Right lobe of liver (tissue), 6 donors: Measurements from ENCODE around the gene SOD3. TPM values are rescaled to one million over a fixed set of nuclear protein-coding genes. Genes with fewer than 3 reads are reported as not detected.

Experiments
- ATAC-seq, 4 donors: fragments of 200-7000 bp; cut with Tn5 transposase; one replicate each; pipeline ENCODE4 v1.9.1; 2020; ENCODE audit warnings: mild to moderate bottlenecking in 4 of 4, moderate library complexity in 4 of 4
- DNase-seq, 3 donors: peaks; one replicate each; pipeline ENCODE4 v3.0.0-alpha.2; 2020
- H3K27ac ChIP-seq, 3 donors: fragments of 200-600 bp; one replicate each; pipeline ENCODE4 v1.8.0; 2022
- H3K27me3 ChIP-seq, 2 donors: fragments of 200-600 bp; one replicate each; pipeline ENCODE4 v1.8.0; 2022
- H3K36me3 ChIP-seq, 4 donors: fragments of 200-600 bp; sonication (generic) in 1 of 4; one replicate each; pipeline versions ENCODE4 v1.5.1 to v1.8.0; 2017 to 2022; ENCODE audit warnings: control low read depth in 1 of 4
- H3K4me1 ChIP-seq, 4 donors: fragments of 200-600 bp; sonication (generic) in 1 of 4; one replicate each; pipeline versions ENCODE4 v1.5.1 to v1.8.0; 2017 to 2022; ENCODE audit warnings: control low read depth in 1 of 4
- H3K4me3 ChIP-seq, 3 donors: fragments of 200-600 bp; one replicate each; pipeline ENCODE4 v1.8.0; 2022
- H3K9me3 ChIP-seq, 4 donors: fragments of 200-600 bp; sonication (generic) in 1 of 4; one replicate each; pipeline versions ENCODE4 v1.5.1 to v1.8.0; 2017 to 2022; ENCODE audit warnings: control low read depth in 1 of 4
- POLR2A ChIP-seq: fragments of 450-650 bp; IDR thresholded peaks from one replicate; pipeline ENCODE4 v1.6.1; 2017; ENCODE audit warnings: antibody characterized with exemption, mild to moderate bottlenecking
- WGBS: methylation state at CpG from one replicate; pipeline ENCODE4 v1.1.6; 2018; ENCODE audit warnings: low coverage, low lambda C conversion rate; ENCODE audit not compliant: insufficient coverage; ENCODE audit errors: missing lambda C conversion rate; 5-methylcytosine and 5-hydroxymethylcytosine counted together
- intact Hi-C, 2 donors: fragments of 100-400 bp; cut with DNase I; formaldehyde crosslinking; loops; one replicate each; pipeline versions ENCODE4 v1.11.2 to v1.14.1; 2022
- total RNA-seq, 6 experiments: library from RNA; depleted of rRNA in 2 of 6; stranded (reverse); fragments of >200 nt in 2 of 6; fragmentation: NEBNext Ultra II Directional in 3 of 6; extraction: Animal tissue kit (Norgen Biotek cat#: 25700) in 3 of 6; gene quantifications; one replicate each; pipeline versions ENCODE4 v1.1.0 to v1.2.4, GENCODE V29; 2016 to 2023
- TF ChIP-seq, protein P1 (sequence below), 4 donors: fragments of 200-600 bp in 3 of 4; fragments of 450-650 bp in 1 of 4; IDR thresholded peaks; one replicate each; pipeline versions ENCODE4 v1.5.1 to v1.8.0; 2016 to 2022; ENCODE audit warnings: antibody characterized with exemption in 4 of 4, mild to moderate bottlenecking in 2 of 4
- donor health status: DM: no; HTN: yes; CAD: no.
- donor health status: DM: no; HTN: no; CAD: no.
- donor health status: DM: no; HTN: no; CAD: no.
- donor health status: DM: no; HTN: yes; CAD: no.
- donor health status: DM: no; HTN: yes; CAD: no.

The SOD3 gene
- total RNA-seq, 6 experiments from 2014 or later: 1.5 to 7.9 (median 3.6) TPM

DNA sequence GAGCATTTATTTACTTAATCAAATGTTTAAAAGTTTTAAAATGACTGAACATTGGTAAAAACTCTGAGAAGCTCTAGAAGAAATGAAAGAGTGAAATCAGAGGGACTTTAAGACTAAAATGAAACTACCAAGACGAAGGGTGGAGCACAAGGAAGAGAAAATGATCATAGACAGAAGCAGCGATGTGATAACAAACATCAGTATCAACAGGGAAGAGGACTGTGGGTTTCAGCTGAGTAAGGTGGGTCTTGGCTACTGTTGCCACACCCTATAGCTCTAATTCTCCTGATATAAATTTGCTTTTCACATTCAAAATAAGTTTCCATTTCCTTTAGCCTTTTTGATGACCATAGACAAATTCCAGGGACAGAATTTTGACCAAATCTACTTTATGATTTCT is 18.4 kb downstream of the SOD3 start:
- no peak overlapping the region for H3K27ac ChIP-seq
- H3K9me3 ChIP-seq: no peaks in the 10 kb centered on the region
- no peak for ATAC-seq
- no peak for TF ChIP-seq POLR2A
- TF ChIP-seq, protein P1, sequence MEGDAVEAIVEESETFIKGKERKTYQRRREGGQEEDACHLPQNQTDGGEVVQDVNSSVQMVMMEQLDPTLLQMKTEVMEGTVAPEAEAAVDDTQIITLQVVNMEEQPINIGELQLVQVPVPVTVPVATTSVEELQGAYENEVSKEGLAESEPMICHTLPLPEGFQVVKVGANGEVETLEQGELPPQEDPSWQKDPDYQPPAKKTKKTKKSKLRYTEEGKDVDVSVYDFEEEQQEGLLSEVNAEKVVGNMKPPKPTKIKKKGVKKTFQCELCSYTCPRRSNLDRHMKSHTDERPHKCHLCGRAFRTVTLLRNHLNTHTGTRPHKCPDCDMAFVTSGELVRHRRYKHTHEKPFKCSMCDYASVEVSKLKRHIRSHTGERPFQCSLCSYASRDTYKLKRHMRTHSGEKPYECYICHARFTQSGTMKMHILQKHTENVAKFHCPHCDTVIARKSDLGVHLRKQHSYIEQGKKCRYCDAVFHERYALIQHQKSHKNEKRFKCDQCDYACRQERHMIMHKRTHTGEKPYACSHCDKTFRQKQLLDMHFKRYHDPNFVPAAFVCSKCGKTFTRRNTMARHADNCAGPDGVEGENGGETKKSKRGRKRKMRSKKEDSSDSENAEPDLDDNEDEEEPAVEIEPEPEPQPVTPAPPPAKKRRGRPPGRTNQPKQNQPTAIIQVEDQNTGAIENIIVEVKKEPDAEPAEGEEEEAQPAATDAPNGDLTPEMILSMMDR (IDR thresholded peaks at IDR 0.05): no peak
- H3K27me3 ChIP-seq: no peaks in the 10 kb centered on the region
- WGBS: 65% methylated on average over 2 of the region's 2 CpGs
- DNase-seq: no peak
- no peaks in the 10 kb centered on the region for H3K4me1 ChIP-seq
- H3K36me3 ChIP-seq: peaks cover 0 to 6% (median 0%) of the 10 kb centered on the region in 4 donors
- intact Hi-C loops: no loop called here
- no peak overlapping the region for H3K4me3 ChIP-seq

DNA sequence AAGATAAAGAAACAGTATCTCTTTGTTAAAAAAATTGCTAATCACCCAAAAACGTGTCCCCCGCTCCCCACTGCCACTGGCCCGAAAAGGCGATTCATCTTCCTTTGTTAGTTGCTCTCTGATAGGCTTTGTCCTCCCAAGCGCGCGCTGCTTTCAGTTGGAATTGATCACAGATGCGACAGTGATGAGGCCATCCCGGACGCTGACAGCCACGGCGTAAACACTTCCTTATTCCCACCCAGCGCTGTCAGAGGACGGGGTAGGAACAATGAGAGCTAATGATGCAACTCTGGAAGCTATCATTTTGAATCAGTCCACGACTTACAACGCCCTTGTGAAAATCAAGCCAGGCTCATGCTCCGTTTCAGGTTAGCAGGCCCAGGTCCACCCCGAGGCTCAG is 21.4 kb downstream of the SOD3 start:
- intact Hi-C loops: no loop called here
- peak in 1 of 4 donors; percentile 27 for ATAC-seq
- Histone ChIP-seq H3K9me3 (no peaks in the 10 kb centered on the region), H3K4me3 (no peak overlapping the region), H3K27me3 (no peaks in the 10 kb centered on the region), H3K36me3 (peaks cover 0 to 6% (median 0%) of the 10 kb centered on the region in 4 donors), H3K27ac (no peak overlapping the region), H3K4me1 (no peaks in the 10 kb centered on the region)
- 59% methylated on average over 8 of the region's 18 CpGs for WGBS
- DNase-seq: no peak
- TF ChIP-seq, protein P1 (IDR thresholded peaks at IDR 0.05): no peak
- no peak for TF ChIP-seq POLR2A

DNA sequence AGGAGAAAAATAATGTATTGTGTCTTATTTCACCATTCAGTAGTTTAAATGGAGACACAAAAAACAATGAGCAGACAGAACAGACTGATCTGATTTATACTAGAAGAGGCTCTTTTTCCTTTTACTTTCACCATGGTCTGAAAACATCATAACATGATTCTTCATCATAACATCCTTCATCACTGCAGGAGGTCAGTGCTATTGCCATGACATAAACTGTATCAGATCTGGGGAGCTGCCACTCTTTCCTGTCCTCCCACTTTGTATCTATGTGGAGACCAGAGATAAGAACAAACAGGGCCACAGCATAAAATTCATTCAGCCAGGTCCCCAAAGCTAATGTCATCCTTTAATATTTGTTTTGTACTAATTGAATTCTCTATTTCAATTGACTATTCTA is 25.2 kb downstream of the SOD3 start:
- Histone ChIP-seq H3K4me3 (no peak overlapping the region), H3K36me3 (peaks cover 0 to 6% (median 0%) of the 10 kb centered on the region in 4 donors), H3K4me1 (no peaks in the 10 kb centered on the region), H3K9me3 (no peaks in the 10 kb centered on the region), H3K27me3 (no peaks in the 10 kb centered on the region), H3K27ac (no peak overlapping the region)
- no peak for TF ChIP-seq POLR2A
- TF ChIP-seq, protein P1 (IDR thresholded peaks at IDR 0.05): no peak
- ATAC-seq: no peak
- DNase-seq: no peak
- intact Hi-C loops: no loop called here

DNA sequence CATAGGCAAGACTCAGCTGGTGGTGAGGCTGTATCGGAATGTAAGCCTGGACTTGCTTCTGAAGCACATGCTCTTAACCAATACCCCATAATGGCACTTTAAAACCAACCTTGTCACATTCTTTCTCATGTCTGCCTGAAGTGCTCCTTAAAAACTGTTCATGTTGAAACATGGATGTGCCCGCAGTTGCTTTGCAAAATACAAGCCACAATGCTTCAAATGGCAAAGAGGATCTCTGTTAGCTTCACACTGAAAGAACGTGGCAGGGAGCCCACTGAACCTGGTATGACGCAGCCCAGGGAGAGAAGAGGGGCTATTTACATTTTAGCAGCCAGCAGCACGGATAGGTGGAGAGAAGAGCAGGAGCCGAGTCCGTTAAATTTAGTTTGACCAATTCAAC is 29.3 kb downstream of the SOD3 start:
- H3K9me3 ChIP-seq: no peaks in the 10 kb centered on the region
- no peak overlapping the region for H3K4me3 ChIP-seq
- no peak for DNase-seq
- H3K4me1 ChIP-seq: no peaks in the 10 kb centered on the region
- intact Hi-C loops: no loop called here
- H3K27ac ChIP-seq: no peak overlapping the region
- WGBS: 93% methylated on average over 7 of the region's 7 CpGs
- ATAC-seq: no peak
- H3K27me3 ChIP-seq: no peaks in the 10 kb centered on the region
- H3K36me3 ChIP-seq: no peaks in the 10 kb centered on the region
- TF ChIP-seq POLR2A: no peak
- TF ChIP-seq, protein P1 (IDR thresholded peaks at IDR 0.05): no peak

GRCh38 chr4:24831637-24832036 is 36.3 kb downstream of the SOD3 start:
- no peak for TF ChIP-seq POLR2A
- TF ChIP-seq, protein P1 (IDR thresholded peaks at IDR 0.05): no peak
- WGBS: 86% methylated on average over 3 of the region's 3 CpGs
- Histone ChIP-seq H3K4me1 (no peaks in the 10 kb centered on the region), H3K36me3 (peaks cover 0 to 10% (median 0%) of the 10 kb centered on the region in 4 donors), H3K27me3 (no peaks in the 10 kb centered on the region), H3K9me3 (no peaks in the 10 kb centered on the region), H3K4me3 (no peak overlapping the region), H3K27ac (no peak overlapping the region)
- intact Hi-C loops: no loop called here
- DNase-seq (no peak), ATAC-seq (no peak)
